ENCODE measurements around the gene MYL4. TPM values are rescaled to one million over a fixed set of nuclear protein-coding genes. Genes with fewer than 3 reads are reported as not detected.
A peak's percentile ranks its signal among the peaks of the same experiment; 100 is the strongest.
"Not testable (repeated sequence)": the region's sequence is repeated elsewhere in the genome, so short reads cannot be mapped to it uniquely, and the experiment has no call there.

The MYL4 gene
- total RNA-seq, result 113 TPM
- long read RNA-seq, transcript MYL4-208 (8 exons, 850 nt), result minor isoform, 5 of 42 reads
- long read RNA-seq, transcript MYL4-202 (7 exons, 855 nt), result major isoform, 26 of 42 reads
- long read RNA-seq, partial matches to known transcripts, result 2 of 42 reads
- long read RNA-seq, other reads (novel, unspliced or antisense), result 7 of 42 reads

DNA sequence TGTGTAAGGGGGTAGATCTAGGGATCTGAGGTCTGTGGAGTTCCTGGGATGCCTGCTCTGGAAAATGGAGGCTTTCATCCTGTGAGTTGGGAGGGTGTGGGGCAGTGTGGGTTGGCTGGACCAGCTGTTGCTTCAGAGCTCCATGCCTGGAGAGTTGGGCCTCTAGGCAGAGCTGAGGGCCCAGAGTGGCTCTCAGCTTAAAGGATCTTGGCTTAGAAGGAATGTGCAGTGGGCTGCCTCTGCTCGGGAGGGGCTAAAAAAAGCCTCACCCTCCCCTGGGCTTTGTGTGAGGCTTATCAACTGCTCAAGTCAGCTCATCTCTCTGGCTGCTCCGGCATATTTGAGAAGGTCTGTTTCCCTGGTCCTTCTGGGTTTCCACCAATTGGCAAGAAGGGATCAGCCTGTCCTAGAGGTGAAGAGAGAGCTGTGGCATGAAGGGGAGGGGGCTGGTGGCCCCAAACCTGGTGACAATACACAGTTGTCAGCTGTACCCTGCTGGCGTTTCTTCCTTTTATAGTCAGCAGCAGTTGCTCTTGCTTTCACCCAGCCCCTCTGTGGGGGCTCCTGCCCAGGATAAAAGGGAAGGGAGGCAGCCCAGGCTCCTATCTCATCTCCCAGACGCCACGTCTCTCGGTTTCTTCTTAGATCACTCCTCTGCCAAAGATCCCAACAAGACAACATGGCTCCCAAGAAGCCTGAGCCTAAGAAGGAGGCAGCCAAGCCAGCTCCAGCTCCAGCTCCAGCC, at the start of gene MYL4:
MYL4 (plus strand) TSS at position 605 of the 745 bp plus-strand sequence; CDS start at position 680, 75 bp downstream.
- no peak for DNase-seq (ENCODE audit: low spot score)
- intact Hi-C loops (cut with DNase I), result no loop called here

GRCh38 chr17:47162013-47162622, 47.0 kb upstream of the MYL4 start:
- DNase-seq (ENCODE audit: low spot score), result no peak
- intact Hi-C loops (cut with DNase I), result no loop called here

DNA sequence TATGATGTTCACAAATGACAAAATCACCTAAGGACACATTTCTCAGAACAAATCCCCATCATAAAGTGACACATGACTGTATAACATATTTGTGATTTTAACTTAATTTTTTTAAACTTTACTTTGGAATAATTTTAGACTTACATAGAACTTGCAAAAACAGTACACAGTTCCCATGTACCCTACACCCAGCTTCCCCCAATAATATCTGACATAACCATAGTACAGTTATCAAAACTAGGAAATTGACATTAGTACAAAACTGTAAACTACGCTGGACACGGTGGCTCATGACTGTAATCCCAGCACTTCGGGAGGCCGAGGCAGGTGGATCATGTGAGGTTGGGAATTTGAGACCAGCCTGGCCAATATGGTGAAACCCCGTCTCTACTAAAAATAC, 44.9 kb upstream of the MYL4 start:
- DNase-seq (ENCODE audit: low spot score), result no peak
- intact Hi-C loops (cut with DNase I), result no loop called here

DNA sequence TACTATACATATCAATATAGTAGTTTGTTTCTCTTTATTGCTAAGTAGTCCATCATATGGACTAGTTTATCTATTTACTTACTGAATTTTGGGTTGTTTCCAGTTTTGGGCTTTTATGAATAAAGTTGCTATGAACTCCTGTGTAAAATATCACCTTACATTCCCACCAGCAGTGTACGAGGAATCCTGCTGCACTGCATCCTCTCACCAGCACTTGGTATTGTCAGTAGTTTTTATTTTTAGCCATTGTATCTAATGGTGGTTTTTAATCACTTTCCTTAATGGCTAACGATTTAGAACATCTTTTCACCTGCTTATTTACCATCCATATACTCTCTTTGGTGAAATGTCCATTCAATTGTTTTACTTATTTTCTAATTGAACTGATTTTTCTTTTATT, 44.0 kb upstream of the MYL4 start:
- intact Hi-C loops (cut with DNase I), result no loop called here

DNA sequence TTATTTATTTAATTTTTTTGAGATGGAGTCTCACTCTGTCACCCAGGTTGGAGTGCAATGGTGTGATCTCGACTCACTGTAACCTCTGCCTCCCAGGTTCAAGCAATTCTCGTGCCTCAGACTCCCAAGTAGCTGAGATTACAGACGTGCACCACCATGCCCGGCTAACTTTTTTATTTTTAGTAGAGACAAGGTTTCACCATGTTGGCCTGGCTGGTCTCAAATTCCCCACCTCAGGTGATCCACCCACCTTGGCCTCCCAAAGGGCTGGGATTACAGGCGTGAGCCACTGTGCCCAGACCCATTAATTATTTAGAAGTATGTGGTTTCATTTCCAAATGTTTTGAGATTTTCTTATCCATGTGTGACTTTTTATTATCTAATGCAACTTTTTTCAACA, 42.3 kb upstream of the MYL4 start:
- intact Hi-C loops (cut with DNase I), result not testable (repeated sequence)

More for the DNA sequence above, 44.0 kb upstream of the MYL4 start:
- no peak for DNase-seq (ENCODE audit: low spot score)

GRCh38 chr17:47168896-47169295, 40.3 kb upstream of the MYL4 start:
- DNase-seq (ENCODE audit: low spot score); intact Hi-C loops (cut with DNase I): not testable (repeated sequence)

More for the DNA sequence above, 42.3 kb upstream of the MYL4 start:
- DNase-seq (ENCODE audit: low spot score), result not testable (repeated sequence)

GRCh38 chr17:47170710-47171109, 38.4 kb upstream of the MYL4 start:
- intact Hi-C loops (cut with DNase I), result no loop called here
- DNase-seq (ENCODE audit: low spot score), result no peak

GRCh38 chr17:47172696-47173565, 36.2 kb upstream of the MYL4 start:
- intact Hi-C loops (cut with DNase I), result no loop called here

DNA sequence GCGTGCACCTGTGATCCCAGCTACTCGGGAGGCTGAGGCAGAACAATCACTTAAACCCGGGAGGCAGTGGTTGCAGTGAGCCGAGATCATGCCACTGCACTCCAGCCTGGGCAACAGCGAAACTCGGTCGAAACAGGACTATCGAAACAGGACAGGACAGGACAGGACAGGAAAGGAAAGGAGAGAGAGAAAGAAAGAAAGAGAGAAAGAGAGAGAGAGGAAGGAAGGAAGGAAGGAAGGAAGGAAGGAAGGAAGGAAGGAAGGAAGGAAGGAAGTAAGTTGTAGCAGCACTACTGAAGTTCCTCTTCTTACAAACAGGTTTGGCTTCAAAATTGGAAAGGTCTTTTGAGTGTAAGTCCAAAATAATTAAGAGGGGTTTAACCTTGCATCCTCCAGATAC, 34.3 kb upstream of the MYL4 start:
- intact Hi-C loops (cut with DNase I); DNase-seq (ENCODE audit: low spot score): not testable (repeated sequence)

More at GRCh38 chr17:47172696-47173565, 36.2 kb upstream of the MYL4 start:
- no peak for DNase-seq (ENCODE audit: low spot score)

DNA sequence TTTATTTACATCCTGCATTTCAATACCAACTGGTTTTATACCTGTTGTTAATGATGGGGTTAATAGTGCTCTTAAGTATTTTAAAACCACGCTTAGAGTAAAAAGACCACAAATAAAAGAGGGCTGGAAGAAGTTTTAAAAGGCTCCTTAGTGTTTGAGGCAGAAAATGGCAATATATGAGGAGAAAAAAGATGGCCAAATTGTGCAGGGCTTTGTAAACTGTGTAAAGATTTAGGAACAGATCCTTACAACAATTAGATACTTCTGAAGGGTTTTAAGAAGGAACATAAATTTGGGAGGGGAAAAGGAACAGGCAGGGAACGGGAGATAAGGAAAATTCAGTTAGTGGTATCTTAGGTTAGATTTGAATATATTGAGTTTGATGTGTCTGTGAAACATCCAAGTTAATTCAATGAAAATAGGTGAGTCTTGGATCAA, 32.7 kb upstream of the MYL4 start:
- intact Hi-C loops (cut with DNase I), result no loop called here
- no peak for DNase-seq (ENCODE audit: low spot score)

DNA sequence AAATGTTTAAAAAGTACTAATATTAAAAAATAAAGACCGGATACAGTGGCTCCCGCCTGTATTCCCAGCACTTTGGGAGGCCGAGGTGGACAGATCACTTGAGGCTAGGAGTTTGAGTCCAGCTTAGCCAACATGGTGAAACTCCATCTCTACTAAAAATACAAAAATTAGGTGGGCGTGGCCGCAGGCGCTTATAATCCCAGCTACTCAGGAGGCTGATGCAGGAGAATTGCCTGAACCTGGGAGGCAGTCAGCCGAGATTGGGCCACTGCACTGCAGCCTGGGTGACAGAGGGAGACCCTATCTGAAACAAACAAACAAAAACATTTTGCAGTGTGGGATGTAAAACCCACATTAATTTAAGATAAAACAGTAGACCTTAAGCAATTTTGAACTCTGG, 31.9 kb upstream of the MYL4 start:
- intact Hi-C loops (cut with DNase I), result no loop called here
- DNase-seq (ENCODE audit: low spot score), result no peak

DNA sequence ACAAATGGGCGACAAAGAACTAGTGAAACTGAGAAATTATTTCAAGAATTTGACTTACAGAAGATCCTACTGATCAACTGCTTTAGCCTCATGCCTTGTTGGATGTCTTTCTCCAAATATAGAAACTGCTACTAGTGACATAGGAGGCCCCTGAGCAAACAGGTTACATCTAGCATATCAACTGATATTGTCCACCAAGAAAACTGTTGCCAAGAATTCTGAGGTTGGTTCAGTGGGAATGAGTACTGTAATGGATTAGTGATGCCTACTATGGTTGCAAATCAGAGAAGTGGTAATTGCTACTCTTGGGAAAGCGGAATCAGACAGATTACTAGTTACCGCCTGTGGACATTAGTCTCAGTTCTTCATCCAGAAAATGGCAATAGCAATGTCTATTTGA, 30.0 kb upstream of the MYL4 start:
- no peak for DNase-seq (ENCODE audit: low spot score)
- intact Hi-C loops (cut with DNase I), result no loop called here

DNA sequence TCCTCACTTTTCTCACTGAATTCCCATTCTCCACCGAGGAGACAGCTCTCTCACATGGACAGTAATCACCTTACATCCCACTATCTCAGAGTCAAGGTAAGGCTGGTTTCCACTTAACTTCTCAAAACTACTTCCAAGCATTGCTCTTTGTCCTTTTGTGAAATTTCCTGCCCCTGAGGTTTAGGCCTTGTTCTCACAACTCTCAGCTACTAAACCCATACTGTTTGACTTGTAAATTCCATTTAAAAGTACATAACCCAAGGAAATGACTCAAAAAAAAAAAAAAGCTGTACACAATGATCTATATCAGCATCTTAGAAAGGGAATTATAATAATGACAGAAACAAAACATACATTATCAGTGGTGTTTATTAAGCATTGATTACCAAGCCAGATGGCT, 28.8 kb upstream of the MYL4 start:
- DNase-seq (ENCODE audit: low spot score), result no peak
- intact Hi-C loops (cut with DNase I), result no loop called here

GRCh38 chr17:47180988-47181387, 28.2 kb upstream of the MYL4 start:
- intact Hi-C loops (cut with DNase I); DNase-seq (ENCODE audit: low spot score): not testable (repeated sequence)

GRCh38 chr17:47184681-47185080, 24.5 kb upstream of the MYL4 start:
- no peak for DNase-seq (ENCODE audit: low spot score)
- intact Hi-C loops (cut with DNase I), result loop anchor here (5.0 kb wide), 1 partner anchor 38 kb away; no protein-coding TSS in a partner anchor

- no peak for DNase-seq (ENCODE audit: low spot score)
- intact Hi-C loops (cut with DNase I), result loop anchor here (5.0 kb wide), 1 partner anchor 34 kb away; no protein-coding TSS in a partner anchor
These were observed 20.8 kb upstream of the MYL4 start for GRCh38 chr17:47188271-47188875.

DNA sequence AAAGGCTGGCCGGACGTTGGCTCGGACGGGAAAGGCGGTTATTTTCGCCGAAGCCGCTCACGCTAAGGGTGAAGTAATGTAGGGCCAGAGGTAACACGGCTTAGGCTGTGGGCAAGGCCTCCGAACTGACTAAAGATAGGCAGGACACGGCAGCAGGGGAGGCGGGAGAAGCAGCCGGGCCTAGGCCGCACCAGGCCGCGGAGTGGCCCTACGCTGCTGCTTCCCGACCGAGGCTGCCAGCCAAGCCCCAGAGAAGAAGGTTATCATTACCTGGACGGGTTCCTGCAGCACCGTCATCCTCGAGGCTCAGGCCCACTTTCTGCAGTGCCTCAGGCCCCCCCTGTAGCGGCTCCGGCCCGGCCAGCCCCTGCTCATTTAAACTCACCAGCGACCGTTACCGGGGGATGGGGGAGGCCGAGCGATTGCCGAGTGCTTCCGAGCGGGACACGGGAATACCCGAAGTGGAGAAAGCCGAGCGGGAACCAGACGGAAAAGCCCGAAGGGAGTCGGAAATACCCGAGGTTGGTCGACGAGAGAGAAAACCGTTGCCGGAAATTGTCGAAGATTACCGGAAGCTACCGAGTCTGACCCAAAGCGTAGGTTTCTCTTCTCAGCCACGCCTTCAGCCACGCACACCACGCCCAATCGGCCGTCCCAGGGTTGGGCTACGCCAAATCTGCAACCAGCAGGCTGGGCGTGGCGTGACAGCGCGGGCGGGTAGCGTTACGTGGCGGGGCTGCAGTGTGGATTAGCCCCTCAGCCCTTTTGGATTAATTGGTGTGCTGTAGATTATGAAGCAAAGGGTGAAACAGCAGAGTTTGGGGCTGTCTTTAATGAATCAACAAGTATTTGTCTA, 20.0 kb upstream of the MYL4 start, which contains the start of gene CDC27:
CDC27 (minus strand) TSS at position 420 of the 856 bp plus-strand sequence; CDS start at position 297, 123 bp downstream.
- intact Hi-C loops (cut with DNase I), result loop anchor here (5.0 kb wide), 1 partner anchor 33 kb away; no protein-coding TSS in a partner anchor
- DNase-seq (ENCODE audit: low spot score), result peak; percentile 99

DNA sequence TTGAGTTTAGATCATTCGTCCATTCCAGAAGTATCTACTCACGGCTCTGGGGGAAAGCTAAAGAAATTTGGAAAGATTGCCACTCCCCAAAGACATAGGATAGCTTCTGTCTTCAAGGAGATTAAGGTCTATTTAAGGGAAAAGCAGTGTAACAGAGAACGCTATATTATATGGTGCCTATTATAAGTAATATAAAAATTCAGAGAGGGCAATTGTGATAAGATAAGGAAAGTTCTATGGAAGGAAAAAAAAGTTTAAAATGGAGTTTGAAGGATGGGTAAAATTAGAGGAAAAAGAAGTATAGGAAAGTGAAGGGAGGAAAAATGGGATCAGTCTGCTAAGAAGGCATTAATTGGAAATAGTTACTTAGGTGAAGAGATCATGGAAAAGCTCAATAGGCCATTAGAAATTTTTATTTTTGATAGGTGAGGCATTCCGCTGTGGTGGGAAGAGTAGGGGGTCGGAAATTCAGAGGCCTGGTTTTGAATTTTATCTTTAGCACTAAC, 19.4 kb upstream of the MYL4 start:
- no peak for DNase-seq (ENCODE audit: low spot score)
- intact Hi-C loops (cut with DNase I), result loop anchor here (5.0 kb wide), 1 partner anchor 33 kb away; no protein-coding TSS in a partner anchor

Measured in cardiac septum (tissue), 1 donor.